ENCODE measurements around the gene PCGF6.

Gene PCGF6

GRCh38 chr10:103276896-103277712, 73.8 kb downstream of the PCGF6 start, which contains the start of gene INA:
Gene INA, plus strand, starts transcription at chr10:103277138. Its CDS starts 74 bp downstream, at chr10:103277212.
- Histone ChIP-seq H3K9ac (ENCODE audit: low read length) (no peak within 1 kb of the TSS), H3K9me2 (ENCODE audit: low read depth, low read length) (no peaks in the 10 kb centered on the region), H3K9me3 (ENCODE audit: low read length) (no peaks in the 10 kb centered on the region), H3K27ac (ENCODE audit: low read depth, low read length, poor library complexity, severe bottlenecking) (no peak within 1 kb of the TSS), H3F3A (ENCODE audit: insufficient read depth, low read length) (no peaks in the 10 kb centered on the region), H2AFZ (ENCODE audit: low read length) (no peak within 1 kb of the TSS), H3K36me3 (ENCODE audit: insufficient read depth, low read length) (no peaks in the 10 kb centered on the region), H3K4me2 (ENCODE audit: low read length) (no peak within 1 kb of the TSS), H3K27me3 (ENCODE audit: insufficient read depth, low read length) (no peaks in the 10 kb centered on the region), H4K20me1 (ENCODE audit: insufficient read depth, low read length) (no peaks in the 10 kb centered on the region), H3K79me2 (ENCODE audit: insufficient read depth, low read length) (no peaks in the 10 kb centered on the region), H3K4me3 (ENCODE audit: low read depth, low read length, poor library complexity, severe bottlenecking) (no peak within 1 kb of the TSS), H3K4me1 (ENCODE audit: insufficient read depth, low read length, severe bottlenecking) (no peaks in the 10 kb centered on the region)
- no peak for TF ChIP-seq EZH2 (IDR thresholded peaks at IDR 0.05; ENCODE audit: borderline replicate concordance, low read length)
- TF ChIP-seq, protein P1, sequence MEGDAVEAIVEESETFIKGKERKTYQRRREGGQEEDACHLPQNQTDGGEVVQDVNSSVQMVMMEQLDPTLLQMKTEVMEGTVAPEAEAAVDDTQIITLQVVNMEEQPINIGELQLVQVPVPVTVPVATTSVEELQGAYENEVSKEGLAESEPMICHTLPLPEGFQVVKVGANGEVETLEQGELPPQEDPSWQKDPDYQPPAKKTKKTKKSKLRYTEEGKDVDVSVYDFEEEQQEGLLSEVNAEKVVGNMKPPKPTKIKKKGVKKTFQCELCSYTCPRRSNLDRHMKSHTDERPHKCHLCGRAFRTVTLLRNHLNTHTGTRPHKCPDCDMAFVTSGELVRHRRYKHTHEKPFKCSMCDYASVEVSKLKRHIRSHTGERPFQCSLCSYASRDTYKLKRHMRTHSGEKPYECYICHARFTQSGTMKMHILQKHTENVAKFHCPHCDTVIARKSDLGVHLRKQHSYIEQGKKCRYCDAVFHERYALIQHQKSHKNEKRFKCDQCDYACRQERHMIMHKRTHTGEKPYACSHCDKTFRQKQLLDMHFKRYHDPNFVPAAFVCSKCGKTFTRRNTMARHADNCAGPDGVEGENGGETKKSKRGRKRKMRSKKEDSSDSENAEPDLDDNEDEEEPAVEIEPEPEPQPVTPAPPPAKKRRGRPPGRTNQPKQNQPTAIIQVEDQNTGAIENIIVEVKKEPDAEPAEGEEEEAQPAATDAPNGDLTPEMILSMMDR (IDR thresholded peaks at IDR 0.05; ENCODE audit: low read length): no peak

DNA sequence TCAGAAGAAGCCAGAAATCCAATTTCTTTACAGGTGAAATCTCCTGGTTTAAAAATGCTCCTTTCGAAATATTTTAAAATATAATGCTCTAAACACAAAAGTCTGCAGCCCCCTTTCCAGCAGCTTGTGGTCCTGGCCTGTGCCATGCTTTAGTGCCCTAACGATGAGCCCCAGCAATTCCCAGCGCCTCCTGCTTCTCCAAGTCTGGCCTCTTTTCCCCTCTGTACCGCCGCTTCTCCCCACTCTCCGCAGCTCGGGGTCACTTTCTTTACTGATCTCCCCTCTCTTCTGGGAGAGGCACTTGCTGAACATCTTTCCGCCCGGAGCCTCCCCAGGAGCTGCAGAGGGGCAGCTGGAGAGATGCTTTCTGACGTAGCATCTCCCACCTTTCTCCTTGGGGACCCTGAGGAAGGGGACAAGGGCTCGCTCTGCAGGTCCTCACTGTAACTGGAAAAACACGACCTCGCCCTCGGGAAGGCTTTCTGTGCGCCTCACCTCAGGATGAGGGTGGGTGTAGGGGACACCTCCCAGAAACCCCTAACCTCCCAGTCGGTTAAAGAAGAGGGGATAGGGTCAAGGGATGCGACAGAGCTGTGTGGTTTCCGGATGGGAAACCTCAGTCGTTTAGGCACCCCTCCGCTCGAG, 74.6 kb downstream of the PCGF6 start:
- TF ChIP-seq, protein P1 (IDR thresholded peaks at IDR 0.05; ENCODE audit: low read length): no peak
- TF ChIP-seq EZH2 (IDR thresholded peaks at IDR 0.05; ENCODE audit: borderline replicate concordance, low read length): no peak
- Histone ChIP-seq H3K27ac (ENCODE audit: low read depth, low read length, poor library complexity, severe bottlenecking) (no peak overlapping the region), H2AFZ (ENCODE audit: low read length) (no peak overlapping the region), H3K4me2 (ENCODE audit: low read length) (no peak overlapping the region), H3K4me1 (ENCODE audit: insufficient read depth, low read length, severe bottlenecking) (no peaks in the 10 kb centered on the region), H3K79me2 (ENCODE audit: insufficient read depth, low read length) (no peaks in the 10 kb centered on the region), H3K9ac (ENCODE audit: low read length) (no peak overlapping the region), H3K4me3 (ENCODE audit: low read depth, low read length, poor library complexity, severe bottlenecking) (no peak overlapping the region), H3F3A (ENCODE audit: insufficient read depth, low read length) (no peaks in the 10 kb centered on the region), H3K27me3 (ENCODE audit: insufficient read depth, low read length) (no peaks in the 10 kb centered on the region), H3K9me3 (ENCODE audit: low read length) (no peaks in the 10 kb centered on the region), H3K36me3 (ENCODE audit: insufficient read depth, low read length) (no peaks in the 10 kb centered on the region), H3K9me2 (ENCODE audit: low read depth, low read length) (no peaks in the 10 kb centered on the region), H4K20me1 (ENCODE audit: insufficient read depth, low read length) (no peaks in the 10 kb centered on the region)

GRCh38 chr10:103273041-103273441, 77.9 kb downstream of the PCGF6 start:
- H3K9me2 ChIP-seq (ENCODE audit: low read depth, low read length): no peaks in the 10 kb centered on the region
- TF ChIP-seq, protein P1 (IDR thresholded peaks at IDR 0.05; ENCODE audit: low read length): no peak
- TF ChIP-seq EZH2 (IDR thresholded peaks at IDR 0.05; ENCODE audit: borderline replicate concordance, low read length): no peak
- H3K79me2 ChIP-seq (ENCODE audit: insufficient read depth, low read length): no peaks in the 10 kb centered on the region
- no peak overlapping the region for H3K4me2 ChIP-seq (ENCODE audit: low read length)
- H4K20me1 ChIP-seq (ENCODE audit: insufficient read depth, low read length): no peaks in the 10 kb centered on the region
- H3K27me3 ChIP-seq (ENCODE audit: insufficient read depth, low read length): no peaks in the 10 kb centered on the region
- H2AFZ ChIP-seq (ENCODE audit: low read length): no peak overlapping the region
- H3K9ac ChIP-seq (ENCODE audit: low read length): no peak overlapping the region
- H3K36me3 ChIP-seq (ENCODE audit: insufficient read depth, low read length): no peaks in the 10 kb centered on the region
- H3K4me3 ChIP-seq (ENCODE audit: low read depth, low read length, poor library complexity, severe bottlenecking): no peak overlapping the region
- no peaks in the 10 kb centered on the region for H3K4me1 ChIP-seq (ENCODE audit: insufficient read depth, low read length, severe bottlenecking)
- H3K9me3 ChIP-seq (ENCODE audit: low read length): no peaks in the 10 kb centered on the region
- no peaks in the 10 kb centered on the region for H3F3A ChIP-seq (ENCODE audit: insufficient read depth, low read length)
- no peak overlapping the region for H3K27ac ChIP-seq (ENCODE audit: low read depth, low read length, poor library complexity, severe bottlenecking)
